Mucosa of gallbladder (tissue), 1 donor: Measurements from ENCODE around the gene PMM1. TPM values are rescaled to one million over a fixed set of nuclear protein-coding genes. Genes with fewer than 3 reads are reported as not detected.
A peak's percentile ranks its signal among the peaks of the same experiment; 100 is the strongest.
"Not testable (repeated sequence)": the region's sequence is repeated elsewhere in the genome, so short reads cannot be mapped to it uniquely, and the experiment has no call there.

ENCODE experiments used
- DNase-seq: peaks from one replicate; pipeline ENCODE4 v3.0.0-alpha.2; 2020; ENCODE audit warnings: low spot score
- total RNA-seq: library from RNA; stranded (reverse); gene quantifications from one replicate; pipeline ENCODE4 v1.2.1, GENCODE V29; 2021
- donor health status: DM: no; HTN: no; CAD: no.

Gene PMM1
- total RNA-seq = 80.4 TPM

GRCh38 chr22:41589391-41590241 is at the start of gene PMM1:
Gene PMM1, minus strand, starts transcription at chr22:41589840. Its CDS starts 35 bp downstream, at chr22:41589805.
- DNase-seq = peak; percentile 100

- DNase-seq = no peak
Measured at GRCh38 chr22:41638748-41639147, 49.1 kb upstream of the PMM1 start.

GRCh38 chr22:41638124-41638523 is 48.5 kb upstream of the PMM1 start:
- no peak for DNase-seq

- not testable (repeated sequence) for DNase-seq
Measured at GRCh38 chr22:41637623-41638022, 48.0 kb upstream of the PMM1 start.

GRCh38 chr22:41636467-41636866 is 46.8 kb upstream of the PMM1 start:
- DNase-seq = no peak

- not testable (repeated sequence) for DNase-seq
Measured at GRCh38 chr22:41634610-41635009, 45.0 kb upstream of the PMM1 start.

GRCh38 chr22:41631615-41632014 is 42.0 kb upstream of the PMM1 start:
- not testable (repeated sequence) for DNase-seq

- not testable (repeated sequence) for DNase-seq
Measured at GRCh38 chr22:41631115-41631514, 41.5 kb upstream of the PMM1 start.

GRCh38 chr22:41625577-41625976 is 35.9 kb upstream of the PMM1 start:
- DNase-seq = no peak

- DNase-seq = no peak
Measured at GRCh38 chr22:41621911-41622179, 32.2 kb upstream of the PMM1 start.

- DNase-seq = peak; percentile 100
Measured at GRCh38 chr22:41621099-41621910, 31.7 kb upstream of the PMM1 start, which contains the start of gene XRCC6. Gene XRCC6, plus strand, starts transcription at chr22:41621295. Its CDS starts 710 bp downstream, at chr22:41622005.

GRCh38 chr22:41620589-41621098 is 31.0 kb upstream of the PMM1 start, which contains the start of gene DESI1:
Gene DESI1, minus strand, starts transcription at chr22:41621043. Its CDS starts 204 bp downstream, at chr22:41620839.
- no peak for DNase-seq

- DNase-seq = peak; percentile 32
Measured at GRCh38 chr22:41619979-41620588, 30.4 kb upstream of the PMM1 start.

- no peak for DNase-seq
Measured at GRCh38 chr22:41613456-41613855, 23.8 kb upstream of the PMM1 start.

GRCh38 chr22:41612603-41613306 is 23.1 kb upstream of the PMM1 start:
- no peak for DNase-seq

GRCh38 chr22:41608386-41608785 is 18.7 kb upstream of the PMM1 start:
- no peak for DNase-seq

- no peak for DNase-seq
Measured at GRCh38 chr22:41603873-41604332, 14.3 kb upstream of the PMM1 start.

- DNase-seq = no peak
Measured at GRCh38 chr22:41600976-41601375, 11.3 kb upstream of the PMM1 start.

GRCh38 chr22:41598891-41599635 is 9.4 kb upstream of the PMM1 start:
- DNase-seq = no peak

- no peak for DNase-seq
Measured at GRCh38 chr22:41598081-41598480, 8.4 kb upstream of the PMM1 start.

- DNase-seq = no peak
Measured at GRCh38 chr22:41597635-41597953, 8.0 kb upstream of the PMM1 start.
